Measurements from ENCODE around the gene NPR2.
A peak's percentile ranks its signal among the peaks of the same experiment; 100 is the strongest.

Gene NPR2

GRCh38 chr9:35801328-35802128, 10.1 kb downstream of the NPR2 start:
- no peak for FAIRE-seq

- no peak for FAIRE-seq
Observed at GRCh38 chr9:35806101-35806500, 14.7 kb downstream of the NPR2 start.

- FAIRE-seq = no peak
Observed at GRCh38 chr9:35808433-35808832, 17.0 kb downstream of the NPR2 start.

- FAIRE-seq = no peak
Observed at GRCh38 chr9:35810122-35810521, 18.7 kb downstream of the NPR2 start.

- no peak for FAIRE-seq
Observed at GRCh38 chr9:35811381-35812024, 20.1 kb downstream of the NPR2 start.

GRCh38 chr9:35812025-35812602, 20.7 kb downstream of the NPR2 start, which contains the start of gene SPAG8:
Gene SPAG8, minus strand, starts transcription at chr9:35812262. Its CDS starts 115 bp downstream, at chr9:35812147.
- peak; percentile 53 for FAIRE-seq

GRCh38 chr9:35813434-35814105, 22.2 kb downstream of the NPR2 start:
- FAIRE-seq = no peak

GRCh38 chr9:35814106-35814840, 22.9 kb downstream of the NPR2 start:
- FAIRE-seq = no peak

GRCh38 chr9:35814841-35815543, 23.6 kb downstream of the NPR2 start, which contains the start of gene HINT2:
Gene HINT2, minus strand, starts transcription at chr9:35815042. Its CDS starts 63 bp downstream, at chr9:35814979.
- peak; percentile 94 for FAIRE-seq

GRCh38 chr9:35816708-35817107, 25.3 kb downstream of the NPR2 start:
- no peak for FAIRE-seq

- no peak for FAIRE-seq
Observed at GRCh38 chr9:35818341-35818740, 26.9 kb downstream of the NPR2 start.

GRCh38 chr9:35820076-35820475, 28.7 kb downstream of the NPR2 start:
- no peak for FAIRE-seq

- FAIRE-seq = no peak
Observed at GRCh38 chr9:35822926-35823325, 31.5 kb downstream of the NPR2 start.

GRCh38 chr9:35826071-35826701, 34.8 kb downstream of the NPR2 start:
- no peak for FAIRE-seq

GRCh38 chr9:35827486-35827885, 36.1 kb downstream of the NPR2 start:
- no peak for FAIRE-seq

- no peak for FAIRE-seq
Observed at GRCh38 chr9:35828716-35829083, 37.3 kb downstream of the NPR2 start, which contains the start of gene FAM221B. Gene FAM221B, minus strand, starts transcription at chr9:35828732. Its CDS starts 2,571 bp downstream, at chr9:35826161.

GRCh38 chr9:35829084-35829763, 37.8 kb downstream of the NPR2 start, which contains the start of gene TMEM8B:
Gene TMEM8B, plus strand, starts transcription at chr9:35829228. Its CDS starts 220 bp downstream, at chr9:35829448.
- FAIRE-seq = no peak

- FAIRE-seq = no peak
Observed at GRCh38 chr9:35829764-35830096, 38.3 kb downstream of the NPR2 start.

- no peak for FAIRE-seq
Observed at GRCh38 chr9:35831040-35831439, 39.6 kb downstream of the NPR2 start.

- FAIRE-seq = no peak
Observed at GRCh38 chr9:35832814-35833213, 41.4 kb downstream of the NPR2 start.
